Breast epithelium (tissue), 4 donors: ENCODE results near the gene SLC22A14. TPM values are rescaled to one million over a fixed set of nuclear protein-coding genes. Genes with fewer than 3 reads are reported as not detected.

ENCODE experiments used
- DNase-seq, 2 donors: peaks; one replicate each; pipeline ENCODE4 v3.0.0-alpha.2; 2019; ENCODE audit warnings: low spot score in 2 of 2
- H3K27ac ChIP-seq, 2 donors: fragments of 200-600 bp; sonication (generic) in 1 of 2; one replicate each; pipeline ENCODE4 v1.5.1; 2016 to 2019; ENCODE audit warnings: mild to moderate bottlenecking in 1 of 2
- H3K27me3 ChIP-seq, 2 donors: fragments of 200-600 bp; sonication (generic) in 1 of 2; one replicate each; pipeline versions ENCODE4 v1.5.1 to v1.6.0; 2017 to 2019; ENCODE audit warnings: control low read depth in 1 of 2, mild to moderate bottlenecking in 1 of 2
- H3K36me3 ChIP-seq: fragments of 200-600 bp; one replicate; pipeline ENCODE4 v1.5.1; 2019
- H3K4me1 ChIP-seq, 2 donors: fragments of 200-600 bp; sonication (generic); one replicate each; pipeline ENCODE4 v1.5.1; 2016 to 2019; ENCODE audit warnings: control low read depth in 1 of 2
- H3K4me3 ChIP-seq, 3 donors: fragments of 200-600 bp; sonication (generic); 1 replicate in 2 of 3; 2 replicates in 1 of 3; pipeline ENCODE4 v1.5.1; 2016 to 2019; ENCODE audit warnings: mild to moderate bottlenecking in 3 of 3, moderate library complexity in 2 of 3
- H3K9me3 ChIP-seq, 2 donors: fragments of 200-600 bp; sonication (generic) in 1 of 2; one replicate each; pipeline ENCODE4 v1.5.1; 2016 to 2019; ENCODE audit warnings: control low read depth in 1 of 2
- CTCF ChIP-seq, 3 donors: fragments of 450-650 bp; IDR thresholded peaks; one replicate each; pipeline ENCODE4 v1.5.1; 2016 to 2017; ENCODE audit warnings: antibody characterized with exemption in 3 of 3, mild to moderate bottlenecking in 3 of 3, moderate library complexity in 3 of 3
- POLR2A ChIP-seq: fragments of 450-650 bp; IDR thresholded peaks from one replicate; pipeline ENCODE4 v1.6.1; 2016; ENCODE audit warnings: antibody characterized with exemption, mild to moderate bottlenecking, moderate library complexity
- POLR2AphosphoS5 ChIP-seq, 3 donors: sonication (generic); formaldehyde crosslinking; IDR thresholded peaks; one replicate each; pipeline ENCODE4 v1.6.1; 2017; ENCODE audit warnings: antibody characterized with exemption in 3 of 3
- intact Hi-C: fragments of 100-400 bp; cut with DNase I; formaldehyde crosslinking; loops from one replicate; pipeline ENCODE4 v1.15.1; 2023; ENCODE audit warnings: low total_unique reads
- total RNA-seq, 3 donors: library from RNA; depleted of rRNA; stranded (reverse); fragments of >200 nt; gene quantifications; one replicate each; pipeline ENCODE4 v1.1.0, GENCODE V29; 2016

The SLC22A14 gene
- total RNA-seq, 3 donors from 2014 or later: 0.29 TPM; not detected in 2

- intact Hi-C loops: no loop called here
- DNase-seq: no peak
- Histone ChIP-seq H3K36me3 (no peaks in the 10 kb centered on the region), H3K27ac (no peak overlapping the region), H3K27me3 (no peaks in the 10 kb centered on the region), H3K4me3 (no peak overlapping the region), H3K9me3 (no peaks in the 10 kb centered on the region), H3K4me1 (no peaks in the 10 kb centered on the region)
- TF ChIP-seq POLR2AphosphoS5 (IDR thresholded peaks at IDR 0.05) (no peak), CTCF (IDR thresholded peaks at IDR 0.05) (no peak), POLR2A (no peak)
Measured at GRCh38 chr3:38311476-38311875, 29.4 kb downstream of the SLC22A14 start.

DNA sequence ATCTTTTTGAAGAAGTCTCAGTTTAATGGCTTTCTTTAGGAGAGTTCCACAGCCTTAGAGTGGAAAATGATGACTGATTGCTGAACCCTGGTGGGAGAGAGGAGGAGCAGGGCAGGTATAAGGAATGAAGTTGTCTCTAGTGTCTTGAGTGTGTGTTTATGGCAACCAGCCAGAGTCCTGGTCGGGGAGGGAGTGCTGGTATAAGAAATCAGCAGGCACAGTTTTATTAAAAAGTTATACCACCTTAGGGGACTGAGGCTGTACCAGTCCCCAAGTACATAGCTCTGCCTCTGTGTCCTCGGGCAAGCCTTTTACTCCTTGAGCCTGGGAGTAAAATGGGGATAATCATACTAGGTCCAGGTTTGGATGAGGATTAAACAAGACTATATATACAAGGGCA, 29.8 kb downstream of the SLC22A14 start:
- intact Hi-C loops: no loop called here
- Histone ChIP-seq H3K27me3 (no peaks in the 10 kb centered on the region), H3K4me1 (no peaks in the 10 kb centered on the region), H3K27ac (no peak overlapping the region), H3K36me3 (no peaks in the 10 kb centered on the region), H3K9me3 (no peaks in the 10 kb centered on the region), H3K4me3 (no peak overlapping the region)
- no peak for TF ChIP-seq CTCF (IDR thresholded peaks at IDR 0.05)
- TF ChIP-seq POLR2A: no peak
- no peak for TF ChIP-seq POLR2AphosphoS5 (IDR thresholded peaks at IDR 0.05)
- DNase-seq: no peak

DNA sequence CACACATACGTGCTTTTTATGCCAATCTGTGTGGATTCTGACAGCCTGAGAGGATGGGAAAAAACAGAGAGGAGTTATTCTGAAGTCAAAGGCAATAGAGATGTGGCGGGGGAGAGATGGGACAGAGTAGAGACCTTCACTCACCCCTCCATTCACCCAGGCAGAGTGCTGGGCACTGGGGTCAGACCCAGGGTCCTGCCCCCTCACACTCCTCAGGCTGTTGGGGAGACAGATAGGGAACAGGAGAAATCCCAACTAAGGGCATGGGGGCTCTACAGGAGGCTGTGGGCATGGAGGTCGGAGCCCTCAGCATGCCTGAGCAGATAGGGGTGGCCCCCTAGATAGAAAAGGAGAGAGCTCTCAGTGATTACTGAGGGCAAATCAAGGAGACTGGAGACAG, 30.3 kb downstream of the SLC22A14 start:
- H3K36me3 ChIP-seq: no peaks in the 10 kb centered on the region
- no peak overlapping the region for H3K27ac ChIP-seq
- DNase-seq: no peak
- H3K4me1 ChIP-seq: no peaks in the 10 kb centered on the region
- intact Hi-C loops: no loop called here
- no peaks in the 10 kb centered on the region for H3K9me3 ChIP-seq
- TF ChIP-seq POLR2AphosphoS5 (IDR thresholded peaks at IDR 0.05) (no peak), CTCF (IDR thresholded peaks at IDR 0.05) (no peak), POLR2A (no peak)
- H3K27me3 ChIP-seq: no peaks in the 10 kb centered on the region
- no peak overlapping the region for H3K4me3 ChIP-seq

DNA sequence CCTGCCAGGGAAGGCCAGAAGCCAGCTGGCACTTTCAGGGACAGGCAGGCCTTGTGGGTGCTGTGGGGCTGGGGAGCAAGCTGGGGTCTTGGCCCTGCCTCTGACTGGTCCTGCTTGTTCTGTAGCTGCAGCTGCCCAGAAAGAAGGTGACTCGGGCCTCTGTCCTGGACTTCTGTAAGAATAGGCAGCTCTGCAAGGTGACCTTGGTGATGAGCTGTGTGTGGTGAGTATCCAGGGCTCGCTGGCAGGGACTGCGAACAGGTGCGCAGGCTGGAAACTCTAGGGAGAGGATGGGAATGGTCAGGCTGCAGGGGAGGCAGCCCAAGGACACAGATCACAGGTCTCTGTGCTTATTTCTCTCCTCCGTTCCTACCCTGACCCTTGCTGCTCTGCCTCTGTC, 31.2 kb downstream of the SLC22A14 start:
- no peak overlapping the region for H3K27ac ChIP-seq
- intact Hi-C loops: no loop called here
- no peaks in the 10 kb centered on the region for H3K9me3 ChIP-seq
- DNase-seq: no peak
- H3K36me3 ChIP-seq: no peaks in the 10 kb centered on the region
- H3K4me3 ChIP-seq: no peak overlapping the region
- TF ChIP-seq CTCF (IDR thresholded peaks at IDR 0.05) (no peak), POLR2AphosphoS5 (IDR thresholded peaks at IDR 0.05) (no peak), POLR2A (no peak)
- no peaks in the 10 kb centered on the region for H3K4me1 ChIP-seq
- no peaks in the 10 kb centered on the region for H3K27me3 ChIP-seq

GRCh38 chr3:38313695-38314094, 31.6 kb downstream of the SLC22A14 start:
- TF ChIP-seq POLR2A (no peak), CTCF (IDR thresholded peaks at IDR 0.05) (no peak), POLR2AphosphoS5 (IDR thresholded peaks at IDR 0.05) (no peak)
- no peak overlapping the region for H3K4me3 ChIP-seq
- H3K9me3 ChIP-seq: no peaks in the 10 kb centered on the region
- no peaks in the 10 kb centered on the region for H3K4me1 ChIP-seq
- intact Hi-C loops: loop anchor here (1.0 kb wide), 1 partner anchor 37 kb away; no protein-coding TSS in a partner anchor
- H3K36me3 ChIP-seq: no peaks in the 10 kb centered on the region
- DNase-seq: no peak
- no peaks in the 10 kb centered on the region for H3K27me3 ChIP-seq
- H3K27ac ChIP-seq: no peak overlapping the region
